C4-2B (cell line): ENCODE results near the gene RBMS1.

Source experiments
- H3K27ac ChIP-seq: fragments of 450-650 bp; 2 replicates; pipeline ENCODE4 v1.5.1; 2017
- ZFX ChIP-seq: fragments of 450-650 bp; IDR thresholded peaks from 2 replicates; pipeline ENCODE4 v1.6.1; 2017
- TF ChIP-seq, protein P1 (sequence below): fragments of 450-650 bp; conservative IDR thresholded peaks from 2 replicates; pipeline ENCODE4 v1.5.1; 2017; ENCODE audit warnings: mild to moderate bottlenecking

RBMS1 gene

DNA sequence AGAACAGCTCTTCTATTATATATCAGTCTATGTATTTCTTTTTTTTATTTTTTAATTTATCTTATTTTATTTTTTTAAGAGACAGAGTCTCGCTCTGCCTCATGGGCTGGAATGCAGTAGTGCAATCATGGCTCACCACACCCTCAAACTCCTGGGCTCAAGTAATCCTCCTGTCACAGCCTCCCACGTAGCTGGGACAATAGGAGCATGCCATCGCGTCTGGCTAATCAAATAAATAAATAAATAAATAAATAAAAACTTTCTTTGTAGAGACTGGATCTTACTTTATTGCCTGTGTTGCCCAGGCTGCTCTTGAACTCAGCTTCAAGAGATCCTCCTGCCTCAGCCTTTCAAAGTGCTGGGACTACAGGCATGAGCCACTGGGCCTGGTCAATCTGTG lies 117.0 kb downstream of the RBMS1 start:
- TF ChIP-seq ZFX, result no peak
- TF ChIP-seq, protein P1, sequence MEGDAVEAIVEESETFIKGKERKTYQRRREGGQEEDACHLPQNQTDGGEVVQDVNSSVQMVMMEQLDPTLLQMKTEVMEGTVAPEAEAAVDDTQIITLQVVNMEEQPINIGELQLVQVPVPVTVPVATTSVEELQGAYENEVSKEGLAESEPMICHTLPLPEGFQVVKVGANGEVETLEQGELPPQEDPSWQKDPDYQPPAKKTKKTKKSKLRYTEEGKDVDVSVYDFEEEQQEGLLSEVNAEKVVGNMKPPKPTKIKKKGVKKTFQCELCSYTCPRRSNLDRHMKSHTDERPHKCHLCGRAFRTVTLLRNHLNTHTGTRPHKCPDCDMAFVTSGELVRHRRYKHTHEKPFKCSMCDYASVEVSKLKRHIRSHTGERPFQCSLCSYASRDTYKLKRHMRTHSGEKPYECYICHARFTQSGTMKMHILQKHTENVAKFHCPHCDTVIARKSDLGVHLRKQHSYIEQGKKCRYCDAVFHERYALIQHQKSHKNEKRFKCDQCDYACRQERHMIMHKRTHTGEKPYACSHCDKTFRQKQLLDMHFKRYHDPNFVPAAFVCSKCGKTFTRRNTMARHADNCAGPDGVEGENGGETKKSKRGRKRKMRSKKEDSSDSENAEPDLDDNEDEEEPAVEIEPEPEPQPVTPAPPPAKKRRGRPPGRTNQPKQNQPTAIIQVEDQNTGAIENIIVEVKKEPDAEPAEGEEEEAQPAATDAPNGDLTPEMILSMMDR, result no peak

DNA sequence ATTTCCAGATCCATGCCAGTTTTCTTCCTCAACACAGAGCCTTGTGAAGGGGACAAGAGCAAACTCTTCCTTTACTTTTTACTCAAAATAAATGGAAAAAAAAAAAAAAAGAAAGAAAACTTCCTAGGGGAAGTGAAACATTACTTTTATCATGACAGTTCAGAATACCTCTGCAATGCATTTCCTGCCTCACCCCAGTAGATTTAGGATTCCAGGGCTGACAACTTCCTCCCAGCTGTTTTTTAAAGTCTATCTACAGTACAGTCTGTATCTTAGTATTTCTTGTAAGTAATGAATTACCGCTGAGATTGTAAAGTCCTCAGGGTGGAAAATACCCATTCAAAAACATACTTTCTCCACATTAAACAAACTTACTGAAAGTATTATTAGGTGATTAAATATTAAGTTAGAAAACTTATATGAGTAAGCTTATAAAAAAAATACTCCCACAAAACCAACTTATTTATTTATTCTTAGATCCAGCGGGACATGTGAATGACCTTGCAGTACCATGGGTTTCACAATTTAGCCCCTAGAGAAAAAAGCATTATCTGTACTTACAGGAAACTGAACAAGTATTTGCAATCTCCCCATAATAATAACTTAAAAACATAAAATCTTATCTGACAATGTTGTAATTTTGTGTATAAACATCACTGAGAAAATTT lies 117.7 kb downstream of the RBMS1 start:
- H3K27ac ChIP-seq, result no peak overlapping the region
- TF ChIP-seq, protein P1, result no peak
- TF ChIP-seq ZFX, result no peak

More for the DNA sequence above, 117.0 kb downstream of the RBMS1 start:
- no peak overlapping the region for H3K27ac ChIP-seq

DNA sequence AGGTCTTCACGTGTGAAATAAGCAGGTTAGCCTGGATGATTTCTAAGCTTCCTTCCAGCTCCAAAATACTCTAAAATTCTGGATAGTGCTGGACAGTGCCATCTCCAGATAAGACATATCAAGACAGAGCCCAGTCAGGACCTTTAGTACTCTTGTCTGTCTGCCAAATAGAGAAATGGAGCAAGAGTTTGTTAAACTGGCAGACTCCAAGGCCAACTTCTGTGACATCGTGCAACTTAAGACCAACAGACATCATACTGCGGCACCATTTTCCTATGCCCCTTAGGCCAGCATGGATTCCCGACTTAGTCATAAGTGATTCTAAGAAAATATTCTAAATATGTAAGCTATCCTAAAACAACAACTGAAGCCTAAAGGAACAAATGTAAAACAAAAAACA lies 118.6 kb downstream of the RBMS1 start:
- TF ChIP-seq, protein P1, result no peak
- no peak for TF ChIP-seq ZFX

DNA sequence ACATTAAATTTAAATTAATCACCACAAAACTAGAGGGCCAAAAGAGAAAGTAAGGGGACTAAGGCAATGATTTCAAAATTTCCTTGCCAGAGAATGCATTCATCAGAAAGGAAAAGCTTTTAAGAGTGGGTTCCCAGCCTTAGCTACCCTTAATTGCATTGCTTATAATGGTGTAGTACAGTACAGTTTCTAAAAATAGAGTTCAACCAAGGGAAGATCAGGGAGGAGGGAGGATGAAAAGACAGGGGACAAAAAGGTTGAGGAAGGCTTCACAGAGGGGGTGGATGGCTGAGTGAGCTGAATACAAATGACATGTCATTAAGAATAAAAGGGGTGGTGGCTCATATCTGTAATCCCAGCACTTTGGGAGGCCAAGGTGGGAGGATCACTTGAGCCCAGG lies 119.9 kb downstream of the RBMS1 start:
- H3K27ac ChIP-seq, result no peak overlapping the region
- TF ChIP-seq, protein P1, result no peak
- no peak for TF ChIP-seq ZFX

More for the DNA sequence above, 118.6 kb downstream of the RBMS1 start:
- no peak overlapping the region for H3K27ac ChIP-seq

DNA sequence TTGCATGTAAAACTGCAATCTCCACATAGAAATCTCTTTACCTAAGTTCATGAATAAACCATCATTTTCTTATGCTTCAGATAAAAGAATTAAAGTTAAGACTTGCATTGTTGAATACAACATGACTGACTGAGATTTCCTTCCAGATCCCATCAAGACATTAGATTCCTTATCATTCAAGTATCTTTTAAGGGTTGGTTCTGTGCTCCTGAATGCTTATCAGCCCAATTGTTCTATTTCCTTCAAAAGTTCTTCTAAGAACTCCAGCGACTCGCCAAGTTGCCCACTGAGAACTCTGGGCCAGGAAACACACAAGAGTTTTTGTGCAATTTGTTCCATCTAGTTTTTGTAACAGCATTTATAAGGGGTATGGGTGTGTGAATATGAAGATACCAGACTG lies 120.3 kb downstream of the RBMS1 start:
- no peak for TF ChIP-seq ZFX
- TF ChIP-seq, protein P1, result no peak
- no peak overlapping the region for H3K27ac ChIP-seq

DNA sequence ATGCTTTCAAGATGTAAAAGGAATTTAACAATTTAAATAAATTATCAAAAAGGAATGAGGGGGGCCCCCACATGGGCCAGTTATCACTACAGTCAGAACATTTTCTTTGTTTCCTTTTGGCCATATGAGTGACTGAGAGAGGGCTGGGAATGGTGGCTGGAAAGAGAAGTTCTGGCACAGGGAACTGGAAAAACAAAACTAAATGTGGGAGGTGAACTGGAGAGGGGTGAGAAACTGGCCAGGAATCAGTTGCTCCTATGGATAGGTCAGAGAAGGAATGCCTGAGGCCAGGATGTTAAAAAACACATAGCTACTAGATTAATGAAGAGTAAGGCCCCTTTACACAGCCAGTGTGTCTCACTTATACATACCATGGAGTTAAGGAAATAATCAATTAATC lies 121.0 kb downstream of the RBMS1 start:
- no peak overlapping the region for H3K27ac ChIP-seq
- TF ChIP-seq, protein P1, result no peak
- no peak for TF ChIP-seq ZFX

DNA sequence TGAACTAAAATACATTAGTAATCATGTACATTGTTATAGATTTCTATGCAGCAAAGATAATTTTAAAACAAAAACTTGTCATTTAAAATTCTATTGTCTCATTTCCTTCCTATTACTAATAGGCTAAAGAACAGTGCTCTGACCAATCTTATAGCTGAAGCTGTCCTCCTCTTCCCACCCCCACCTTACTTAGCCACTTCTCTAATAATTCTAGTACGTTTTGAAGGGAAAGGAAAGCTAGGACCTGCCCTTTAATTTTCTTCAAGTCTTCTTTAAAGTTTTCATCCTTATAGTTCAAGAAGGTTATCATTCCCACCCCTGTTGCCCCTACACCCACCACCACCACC lies 121.6 kb downstream of the RBMS1 start:
- H3K27ac ChIP-seq, result no peak overlapping the region
- TF ChIP-seq, protein P1, result no peak
- TF ChIP-seq ZFX, result no peak
